HG02970 (cell line): ENCODE data around the gene MYO18A.
"Not testable (repeated sequence)": the region's sequence is repeated elsewhere in the genome, so short reads cannot be mapped to it uniquely, and the experiment has no call there.

Experiments used
- ATAC-seq: cut with Tn5 transposase; IDR thresholded peaks from one replicate; pipeline ENCODE4 v1.9.1; 2021; ENCODE audit warnings: mild to moderate bottlenecking, moderate library complexity, moderate number of reproducible peaks; ENCODE audit not compliant: unreplicated experiment, low FRiP score

The MYO18A gene

GRCh38 chr17:29180034-29180787 lies at the start of gene MYO18A:
Gene MYO18A, minus strand, starts transcription at chr17:29180398. Its CDS starts 13,458 bp downstream, at chr17:29166940.
- ATAC-seq, result peak; percentile 75

GRCh38 chr17:29225396-29225795 lies 45.2 kb upstream of the MYO18A start:
- no peak for ATAC-seq

- not testable (repeated sequence) for ATAC-seq
Measured at GRCh38 chr17:29221338-29221737, 41.1 kb upstream of the MYO18A start.

GRCh38 chr17:29219378-29220047 lies 39.3 kb upstream of the MYO18A start:
- ATAC-seq, result no peak

- ATAC-seq, result no peak
Measured at GRCh38 chr17:29216856-29217255, 36.7 kb upstream of the MYO18A start.

GRCh38 chr17:29216181-29216580 lies 36.0 kb upstream of the MYO18A start:
- no peak for ATAC-seq

- no peak for ATAC-seq
Measured at GRCh38 chr17:29215717-29216116, 35.5 kb upstream of the MYO18A start.

- ATAC-seq, result no peak
Measured at GRCh38 chr17:29215174-29215573, 35.0 kb upstream of the MYO18A start.

- no peak for ATAC-seq
Measured at GRCh38 chr17:29214215-29215146, 34.3 kb upstream of the MYO18A start.

- ATAC-seq, result no peak
Measured at GRCh38 chr17:29212681-29213121, 32.5 kb upstream of the MYO18A start.

- ATAC-seq, result no peak
Measured at GRCh38 chr17:29212094-29212631, 32.0 kb upstream of the MYO18A start.

- no peak for ATAC-seq
Measured at GRCh38 chr17:29210879-29211278, 30.7 kb upstream of the MYO18A start.

GRCh38 chr17:29209073-29209472 lies 28.9 kb upstream of the MYO18A start:
- ATAC-seq, result no peak

GRCh38 chr17:29207975-29208374 lies 27.8 kb upstream of the MYO18A start:
- no peak for ATAC-seq

GRCh38 chr17:29205047-29205446 lies 24.8 kb upstream of the MYO18A start:
- ATAC-seq, result no peak

GRCh38 chr17:29204068-29204804 lies 24.0 kb upstream of the MYO18A start:
- ATAC-seq, result not testable (repeated sequence)

GRCh38 chr17:29197516-29198272 lies 17.5 kb upstream of the MYO18A start:
- no peak for ATAC-seq

- ATAC-seq, result no peak
Measured at GRCh38 chr17:29196769-29197515, 16.7 kb upstream of the MYO18A start.
